H1 (cell line): ENCODE results near the gene MCC. TPM values are rescaled to one million over a fixed set of nuclear protein-coding genes. Genes with fewer than 3 reads are reported as not detected.

ENCODE experiments used
- CTCF ChIA-PET: fragments of 300-600 bp; sonication (Branson Sonifier 250); formaldehyde crosslinking; loops from one replicate; lab custom pipeline; 2021; ENCODE audit not compliant: partially characterized antibody; lab: Charles Lee
- POLR2A ChIA-PET: fragments of 300-600 bp; sonication (Branson Sonifier 250); formaldehyde crosslinking; loops from one replicate; lab custom pipeline; 2021; ENCODE audit warnings: inconsistent platforms; ENCODE audit not compliant: partially characterized antibody; lab: Charles Lee
- DNase-seq, 2 experiments: peaks; one replicate each; pipeline versions ENCODE4 v3.0.0 to v3.0.0-alpha.2; 2010 to 2022; ENCODE audit warnings: low spot score in 2 of 2, low read depth in 1 of 2, mixed read lengths in 1 of 2
- FAIRE-seq: peaks from 2 replicates; lab custom pipeline; 2011; peaks lifted over from hg19 to GRCh38; lab: Jason Lieb, UNC
- H2AFZ ChIP-seq: 2 replicates; pipeline ENCODE4 v1.8.1; 2012; ENCODE audit warnings: low read length, inconsistent platforms
- H2AK5ac ChIP-seq: 2 replicates; pipeline ENCODE4 v1.6.1; 2013; ENCODE audit warnings: low read depth, low read length
- H2BK120ac ChIP-seq: replicated peaks from 2 replicates; pipeline ENCODE3; 2013; ENCODE audit warnings: low read depth, low read length, inconsistent platforms
- H2BK12ac ChIP-seq: 2 replicates; pipeline ENCODE4 v1.6.1; 2013; ENCODE audit warnings: low read depth, low read length
- H2BK15ac ChIP-seq: 2 replicates; pipeline ENCODE4 v1.6.1; 2013; ENCODE audit warnings: low read length
- H2BK20ac ChIP-seq: 2 replicates; pipeline ENCODE4 v1.6.1; 2013; ENCODE audit warnings: low read length
- H2BK5ac ChIP-seq: 2 replicates; pipeline ENCODE4 v1.6.1; 2013; ENCODE audit warnings: low read depth, low read length
- H3K14ac ChIP-seq: 2 replicates; pipeline ENCODE4 v1.6.1; 2013; ENCODE audit warnings: inconsistent platforms; ENCODE audit not compliant: insufficient read length
- H3K18ac ChIP-seq: 2 replicates; pipeline ENCODE4 v1.6.1; 2013; ENCODE audit warnings: low read length; ENCODE audit errors: extremely low read depth
- H3K23ac ChIP-seq: 2 replicates; pipeline ENCODE4 v1.6.1; 2013; ENCODE audit warnings: inconsistent platforms; ENCODE audit not compliant: insufficient read length
- H3K23me2 ChIP-seq: 2 replicates; pipeline ENCODE4 v1.6.1; 2013; ENCODE audit warnings: low read depth, low read length
- H3K27ac ChIP-seq: 2 replicates; pipeline ENCODE4 v1.6.1; 2011; ENCODE audit warnings: low read depth, low read length, inconsistent platforms
- H3K27me3 ChIP-seq, 4 experiments: replicated peaks in 1 of 4; 1 replicate in 1 of 4; 2 replicates in 3 of 4; pipeline versions ENCODE4 v1.6.1 to v1.8.1; 2011 to 2013; ENCODE audit warnings: low read length in 3 of 4, mild to moderate bottlenecking in 3 of 4, inconsistent platforms in 2 of 4, mixed read lengths in 2 of 4, moderate library complexity in 1 of 4; ENCODE audit not compliant: control insufficient read depth in 3 of 4, insufficient read depth in 3 of 4; ENCODE audit errors: extremely low read depth in 1 of 4
- H3K36me3 ChIP-seq, 4 experiments: 2 replicates each; pipeline versions ENCODE4 v1.6.1 to v1.8.1; 2011 to 2013; ENCODE audit warnings: mild to moderate bottlenecking in 4 of 4, low read length in 3 of 4, moderate library complexity in 2 of 4, control low read depth in 1 of 4, inconsistent platforms in 1 of 4; ENCODE audit not compliant: insufficient read depth in 4 of 4, control insufficient read depth in 2 of 4
- H3K4ac ChIP-seq: replicated peaks from 2 replicates; pipeline ENCODE3; 2013; ENCODE audit warnings: low read length, low read depth, mixed read lengths, inconsistent platforms; ENCODE audit not compliant: insufficient read length
- H3K4me1 ChIP-seq, 4 experiments: replicated peaks in 1 of 4; 1 replicate in 1 of 4; 2 replicates in 3 of 4; pipeline versions ENCODE4 v1.6.1 to v1.8.1; 2011 to 2013; ENCODE audit warnings: low read length in 3 of 4, inconsistent platforms in 2 of 4, mixed read lengths in 1 of 4; ENCODE audit not compliant: insufficient read depth in 4 of 4, control insufficient read depth in 3 of 4
- H3K4me2 ChIP-seq, 2 experiments: 2 replicates each; pipeline versions ENCODE4 v1.6.1 to v1.8.1; 2011 to 2013; ENCODE audit warnings: low read depth in 2 of 2, low read length in 2 of 2, control low read depth in 1 of 2, inconsistent platforms in 1 of 2, mild to moderate bottlenecking in 1 of 2; ENCODE audit not compliant: insufficient read depth in 1 of 2
- H3K4me3 ChIP-seq, 4 experiments: fragments of 200-600, 300-600 bp in 1 of 4; sonication (generic), shearing (Covaris generic), sonication (Bioruptor Twin) in 1 of 4; 2 replicates each; pipeline versions ENCODE4 v1.5.1 to v1.8.1; 2011 to 2016; ENCODE audit warnings: low read length in 4 of 4, low read depth in 3 of 4, control low read depth in 2 of 4, inconsistent platforms in 2 of 4, mild to moderate bottlenecking in 2 of 4, mixed read lengths in 1 of 4, moderate library complexity in 1 of 4; ENCODE audit not compliant: insufficient read depth in 2 of 4; ENCODE audit errors: extremely low read depth in 1 of 4
- H3K56ac ChIP-seq: replicated peaks from 2 replicates; pipeline ENCODE3; 2013; ENCODE audit warnings: low read depth, mild to moderate bottlenecking, mixed read lengths, low read length, inconsistent platforms; ENCODE audit not compliant: insufficient read length
- H3K79me1 ChIP-seq: 2 replicates; pipeline ENCODE4 v1.6.1; 2013; ENCODE audit warnings: low read depth, low read length, control low read depth
- H3K79me2 ChIP-seq, 2 experiments: 2 replicates each; pipeline versions ENCODE4 v1.6.1 to v1.8.1; 2012 to 2013; ENCODE audit warnings: low read length in 2 of 2, mild to moderate bottlenecking in 2 of 2, inconsistent platforms in 1 of 2; ENCODE audit not compliant: insufficient read depth in 2 of 2, control insufficient read depth in 1 of 2
- H3K9ac ChIP-seq, 4 experiments: replicated peaks in 1 of 4; 1 replicate in 1 of 4; 2 replicates in 3 of 4; pipeline versions ENCODE4 v1.6.1 to v1.8.1; 2011 to 2013; ENCODE audit warnings: low read depth in 3 of 4, low read length in 3 of 4, control low read depth in 2 of 4, mild to moderate bottlenecking in 2 of 4, moderate library complexity in 2 of 4, inconsistent platforms in 1 of 4; ENCODE audit errors: extremely low read depth in 1 of 4
- H3K9me3 ChIP-seq, 2 experiments: 2 replicates each; pipeline versions ENCODE4 v1.6.1 to v1.8.1; 2012 to 2013; ENCODE audit warnings: mild to moderate bottlenecking in 2 of 2, moderate library complexity in 2 of 2, control low read depth in 1 of 2, inconsistent platforms in 1 of 2, low read depth in 1 of 2, low read length in 1 of 2, mixed read lengths in 1 of 2; ENCODE audit not compliant: insufficient read depth in 2 of 2
- H4K20me1 ChIP-seq, 2 experiments: replicated peaks in 1 of 2; 2 replicates each; pipeline versions ENCODE3 to v1.8.1; 2011 to 2013; ENCODE audit warnings: inconsistent platforms in 2 of 2, low read length in 2 of 2, mild to moderate bottlenecking in 1 of 2; ENCODE audit not compliant: insufficient read depth in 2 of 2, control insufficient read depth in 1 of 2
- H4K5ac ChIP-seq: 2 replicates; pipeline ENCODE4 v1.6.1; 2013; ENCODE audit warnings: low read length, low read depth, mixed read lengths, inconsistent platforms; ENCODE audit not compliant: insufficient read length
- H4K8ac ChIP-seq: 2 replicates; pipeline ENCODE4 v1.8.0; 2013; ENCODE audit warnings: mild to moderate bottlenecking, moderate library complexity, low read length, inconsistent platforms; ENCODE audit not compliant: insufficient read depth; ENCODE audit errors: extremely low read depth
- H4K91ac ChIP-seq: replicated peaks from 2 replicates; pipeline ENCODE3; 2013; ENCODE audit warnings: low read length, mixed read lengths, inconsistent platforms; ENCODE audit not compliant: insufficient read length
- CBX8 ChIP-seq: fragments of 300-800, 300-1000 bp; sonication (generic); IDR thresholded peaks from 2 replicates; pipeline ENCODE4 v1.7.1; 2016; ENCODE audit warnings: low read depth, low read length, borderline replicate concordance
- SP1 ChIP-seq: IDR thresholded peaks from 2 replicates; pipeline ENCODE4 v1.6.1; 2011; ENCODE audit warnings: low read depth, low read length
- TEAD4 ChIP-seq: IDR thresholded peaks from 2 replicates; pipeline ENCODE4 v1.6.1; 2012; ENCODE audit warnings: low read depth, low read length, inconsistent platforms, mixed read lengths
- WGBS, 2 experiments: shearing (Covaris generic) in 1 of 2; methylation state at CpG; one replicate each; pipeline versions ENCODE4 v1.1.6 to v1.1.7; 2013 to 2015; ENCODE audit warnings: low lambda C conversion rate in 2 of 2, mixed read lengths in 2 of 2, inconsistent platforms in 1 of 2, low coverage in 1 of 2, missing lambda C conversion rate in 1 of 2; ENCODE audit not compliant: insufficient replicate concordance in 2 of 2, insufficient coverage in 1 of 2, insufficient read length in 1 of 2; ENCODE audit errors: extremely low coverage in 1 of 2, missing lambda C conversion rate in 1 of 2; 5-methylcytosine and 5-hydroxymethylcytosine counted together
- polyA plus RNA-seq, 7 experiments: library from polyadenylated mRNA; depleted of rRNA in 3 of 7; stranded (reverse) in 5 of 7; unstranded in 2 of 7; fragments of >200 nt in 5 of 7; fragments of 200-250 nt in 2 of 7; gene quantifications; 1 replicate in 5 of 7; 2 replicates in 1 of 7; 4 replicates in 1 of 7; pipeline versions ENCODE4 v1.2.1 to v1.2.3, GENCODE V29; 2011 to 2013; ENCODE audit warnings: missing spikeins in 2 of 7, mixed read lengths in 2 of 7
- total RNA-seq: library from RNA; stranded (reverse); fragmentation: NEBNext Ultra II Directional; extraction: Animal tissue kit (Norgen Biotek cat#: 25700); gene quantifications from 2 replicates; pipeline ENCODE4 v1.2.1, GENCODE V29; 2021
- TF ChIP-seq, protein P1 (sequence below): IDR thresholded peaks from 2 replicates; pipeline ENCODE4 v1.6.1; 2012; ENCODE audit warnings: inconsistent platforms

MCC gene
- total and polyA plus RNA-seq, 2 of the 8 experiments (the other 6 are each of a cell fraction or from before 2014, with no cell fraction given) = 2.6 to 18.3 TPM

DNA sequence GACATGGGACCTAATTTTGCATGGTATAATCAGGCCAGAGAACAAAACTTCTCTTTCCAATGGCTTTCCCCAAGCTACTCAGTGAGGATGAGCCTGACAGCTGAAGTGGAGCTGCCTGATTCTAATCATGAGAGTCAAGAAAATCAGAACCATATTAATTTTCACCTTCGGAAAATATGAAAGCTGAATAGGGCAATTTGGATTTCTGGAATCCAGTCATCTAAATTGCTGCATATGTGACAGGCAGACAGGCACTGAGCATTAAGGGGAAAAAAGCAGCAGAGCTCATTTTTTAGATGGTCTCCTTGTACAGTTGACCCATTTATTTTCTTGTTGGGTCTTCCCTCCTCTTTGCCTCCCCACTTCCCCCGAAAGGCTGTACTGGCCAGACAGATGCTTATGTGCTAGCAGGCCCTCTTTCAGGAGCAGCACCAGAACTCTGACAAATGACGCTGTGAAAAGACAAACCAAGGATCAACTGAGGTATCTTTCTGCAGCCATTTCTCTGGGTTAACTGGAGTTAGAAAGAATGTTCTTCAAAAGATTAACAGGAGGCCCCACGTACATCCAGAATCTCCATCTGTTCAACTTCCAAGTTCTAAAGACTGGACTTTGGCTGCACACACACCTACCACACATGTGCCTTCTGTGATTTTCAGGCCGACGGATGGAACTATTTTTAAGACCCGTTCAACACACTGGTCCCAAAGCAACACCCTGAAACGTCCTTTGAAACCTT lies 336.4 kb downstream of the MCC start:
- no peak overlapping the region for H3K23ac ChIP-seq
- H3K18ac ChIP-seq = no peak overlapping the region
- no peaks in the 10 kb centered on the region for H3K27me3 ChIP-seq
- H3K4ac ChIP-seq = no peak overlapping the region
- no peak overlapping the region for H2BK15ac ChIP-seq
- no peak overlapping the region for H2BK120ac ChIP-seq
- no peak overlapping the region for H3K4me3 ChIP-seq
- WGBS, 2 experiments = 95% methylated on average over 8 of the region's 8 CpGs; no CpG with 5 or more reads in 1 of the 2 experiments
- H3K36me3 ChIP-seq = no peaks in the 10 kb centered on the region
- no peak overlapping the region for H3K9ac ChIP-seq
- no peaks in the 10 kb centered on the region for H3K79me1 ChIP-seq
- H2AK5ac ChIP-seq = no peak overlapping the region
- no peaks in the 10 kb centered on the region for H3K23me2 ChIP-seq
- H3K56ac ChIP-seq = no peak overlapping the region
- H3K79me2 ChIP-seq = no peaks in the 10 kb centered on the region
- ChIA-PET CTCF (interaction anchor here (0.7 to 1.4 kb wide), 4 partner anchors 9 to 227 kb away, joined by 3 to 4 read pairs (median 3); no protein-coding TSS in a partner anchor), POLR2A (no interaction called here)
- TF ChIP-seq SP1 (no peak), TEAD4 (no peak), CBX8 (no peak)
- TF ChIP-seq, protein P1, sequence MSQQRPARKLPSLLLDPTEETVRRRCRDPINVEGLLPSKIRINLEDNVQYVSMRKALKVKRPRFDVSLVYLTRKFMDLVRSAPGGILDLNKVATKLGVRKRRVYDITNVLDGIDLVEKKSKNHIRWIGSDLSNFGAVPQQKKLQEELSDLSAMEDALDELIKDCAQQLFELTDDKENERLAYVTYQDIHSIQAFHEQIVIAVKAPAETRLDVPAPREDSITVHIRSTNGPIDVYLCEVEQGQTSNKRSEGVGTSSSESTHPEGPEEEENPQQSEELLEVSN = no peak
- DNase-seq = no peak
- H4K91ac ChIP-seq = no peak overlapping the region
- no peak overlapping the region for H2BK5ac ChIP-seq
- H3K14ac ChIP-seq = no peak overlapping the region
- no peak overlapping the region for H2BK12ac ChIP-seq
- no peak overlapping the region for H4K5ac ChIP-seq
- no peak for FAIRE-seq
- no peaks in the 10 kb centered on the region for H4K20me1 ChIP-seq
- H4K8ac ChIP-seq = no peak overlapping the region
- no peak overlapping the region for H3K4me2 ChIP-seq
- no peak overlapping the region for H2BK20ac ChIP-seq
- H3K27ac ChIP-seq = no peak overlapping the region
- H2AFZ ChIP-seq = no peak overlapping the region
- H3K9me3 ChIP-seq = no peaks in the 10 kb centered on the region
- peaks cover 0 to 4% (median 0%) of the 10 kb centered on the region in 4 experiments; a peak in 1 of 7 replicates for H3K4me1 ChIP-seq
